ENCODE measurements around the gene ARL5A. TPM values are rescaled to one million over a fixed set of nuclear protein-coding genes. Genes with fewer than 3 reads are reported as not detected.

ARL5A gene
- total and polyA plus RNA-seq, 9 of the 15 experiments (the other 6 are each of a cell fraction or from before 2014, with no cell fraction given) = 16.3 to 117 (median 88.4) TPM

DNA sequence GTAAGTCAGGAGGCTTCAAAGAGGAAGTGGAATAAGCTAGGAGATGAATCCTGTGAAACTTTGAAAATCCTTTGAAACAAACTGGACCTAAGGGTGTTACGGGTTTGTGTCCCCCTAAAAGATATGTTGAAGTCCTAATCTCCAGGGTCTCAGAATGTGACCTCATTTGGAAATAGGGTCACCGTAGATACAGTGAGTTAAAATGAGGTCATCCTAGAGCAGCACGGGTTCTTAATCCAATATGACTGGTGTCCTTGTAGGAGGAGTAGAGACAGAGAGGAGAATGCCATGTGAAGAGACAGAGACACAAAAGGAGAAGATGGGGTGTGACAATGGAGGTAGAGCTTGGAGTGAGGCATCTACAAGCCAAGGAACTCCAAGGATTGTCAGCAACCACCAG, 67.0 kb downstream of the ARL5A start:
- peaks cover 2% of the 10 kb centered on the region for H3K9me1 ChIP-seq (ENCODE audit: control insufficient read depth, insufficient read depth, low read length)
- ATAC-seq (peak; percentile 7; the same call in 1 of the 3 replicates), DNase-seq (ENCODE audit: extremely low read depth in 1 of 4, low spot score in 3 of 4) (no peak), FAIRE-seq (no peak)
- no peak overlapping the region for H3K9ac ChIP-seq (ENCODE audit: insufficient read depth in 1 of 2, low read depth in 2 of 2, low read length in 2 of 2)
- peak overlapping the region; percentile 52; the same call in 2 of the 3 replicates for H3K27ac ChIP-seq (ENCODE audit: extremely low read depth, low read depth, low read length)
- H4K20me1 ChIP-seq (replicated peaks; ENCODE audit: control insufficient read depth, insufficient read depth, low read length) = no peaks in the 10 kb centered on the region
- ChIA-PET CTCF (ENCODE audit: low intra/inter-chr PET ratio) (no interaction called here), POLR2A (interaction anchor here (0.7 to 1.4 kb wide), 2 partner anchors 10 to 68 kb away, joined by 3 to 4 read pairs; partner anchors contain the start of gene ARL5A)
- H3K4me2 ChIP-seq (ENCODE audit: insufficient read depth, low read length) = no peak overlapping the region
- intact Hi-C loops (cut with micrococcal nuclease) (no loop called here), in situ Hi-C loops (cut with MboI) (no loop called here)
- 33% methylated on average over 3 of the region's 3 CpGs for WGBS (ENCODE audit: insufficient coverage, low coverage, missing lambda C conversion rate)
- H3K79me2 ChIP-seq (ENCODE audit: control insufficient read depth, insufficient read depth, low read length) = no peaks in the 10 kb centered on the region
- H3K4me1 ChIP-seq (replicated peaks in 1 of 2; ENCODE audit: control insufficient read depth in 2 of 2, insufficient read depth in 2 of 2, low read length in 2 of 2) = peaks cover 19 to 54% of the 10 kb centered on the region in 2 experiments
- no peaks in the 10 kb centered on the region for H3K9me3 ChIP-seq (replicated peaks; ENCODE audit: control insufficient read depth, insufficient read depth, low read depth, low read length)
- H3K4me3 ChIP-seq = no peak overlapping the region
- H3K27me3 ChIP-seq (ENCODE audit: control insufficient read depth in 2 of 2, insufficient read depth in 2 of 2, low read length in 2 of 2) = no peaks in the 10 kb centered on the region
- peak overlapping the region; percentile 70 for H2AFZ ChIP-seq (ENCODE audit: low read depth, low read length)
- no peaks in the 10 kb centered on the region; the same call in 2 of the 3 replicates for H3K36me3 ChIP-seq (ENCODE audit: control insufficient read depth, insufficient read depth, low read length)
- BruUV-seq (replicated peaks) = no TSS peak
- TF ChIP-seq, protein P1, sequence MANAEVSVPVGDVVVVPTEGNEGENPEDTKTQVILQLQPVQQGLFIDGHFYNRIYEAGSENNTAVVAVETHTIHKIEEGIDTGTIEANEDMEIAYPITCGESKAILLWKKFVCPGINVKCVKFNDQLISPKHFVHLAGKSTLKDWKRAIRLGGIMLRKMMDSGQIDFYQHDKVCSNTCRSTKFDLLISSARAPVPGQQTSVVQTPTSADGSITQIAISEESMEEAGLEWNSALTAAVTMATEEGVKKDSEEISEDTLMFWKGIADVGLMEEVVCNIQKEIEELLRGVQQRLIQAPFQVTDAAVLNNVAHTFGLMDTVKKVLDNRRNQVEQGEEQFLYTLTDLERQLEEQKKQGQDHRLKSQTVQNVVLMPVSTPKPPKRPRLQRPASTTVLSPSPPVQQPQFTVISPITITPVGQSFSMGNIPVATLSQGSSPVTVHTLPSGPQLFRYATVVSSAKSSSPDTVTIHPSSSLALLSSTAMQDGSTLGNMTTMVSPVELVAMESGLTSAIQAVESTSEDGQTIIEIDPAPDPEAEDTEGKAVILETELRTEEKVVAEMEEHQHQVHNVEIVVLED (CRISPR knock-in tag; IDR thresholded peaks at IDR 0.05) = no peak
- TF ChIP-seq DPF2 (IDR thresholded peaks at IDR 0.05) = 0 out of 2 replicates have a peak, but pooled peaks have one; percentile 29
- 0 out of 2 replicates have a peak, but pooled peaks have one; percentile 17 for TF ChIP-seq JUN (IDR thresholded peaks at IDR 0.05; ENCODE audit: borderline replicate concordance, low read depth, low read length)
- no peak for TF ChIP-seq JUN (CRISPR knock-in tag; IDR thresholded peaks at IDR 0.05; ENCODE audit: borderline replicate concordance)
- no peak for TF ChIP-seq NCOA2 (IDR thresholded peaks at IDR 0.05; ENCODE audit: partially characterized antibody in 2 of 2)
- TF ChIP-seq KAT8 (IDR thresholded peaks at IDR 0.05; ENCODE audit: low read depth) = no peak
- 0 out of 2 replicates have a peak, but pooled peaks have one; percentile 20 for TF ChIP-seq GATAD2B (IDR thresholded peaks at IDR 0.05; ENCODE audit: borderline replicate concordance)
- TF ChIP-seq NFIC (IDR thresholded peaks at IDR 0.05) = no peak
- TF ChIP-seq EHMT2 (IDR thresholded peaks at IDR 0.05) = 0 out of 2 replicates have a peak, but pooled peaks have one; percentile 8
- 0 out of 2 replicates have a peak, but pooled peaks have one; percentile 28 for TF ChIP-seq CREM (IDR thresholded peaks at IDR 0.05; ENCODE audit: low read depth)
- peak; percentile 84 for TF ChIP-seq SPI1 (IDR thresholded peaks at IDR 0.05; ENCODE audit: borderline replicate concordance, low read depth, low read length)
- TF ChIP-seq, protein P2, sequence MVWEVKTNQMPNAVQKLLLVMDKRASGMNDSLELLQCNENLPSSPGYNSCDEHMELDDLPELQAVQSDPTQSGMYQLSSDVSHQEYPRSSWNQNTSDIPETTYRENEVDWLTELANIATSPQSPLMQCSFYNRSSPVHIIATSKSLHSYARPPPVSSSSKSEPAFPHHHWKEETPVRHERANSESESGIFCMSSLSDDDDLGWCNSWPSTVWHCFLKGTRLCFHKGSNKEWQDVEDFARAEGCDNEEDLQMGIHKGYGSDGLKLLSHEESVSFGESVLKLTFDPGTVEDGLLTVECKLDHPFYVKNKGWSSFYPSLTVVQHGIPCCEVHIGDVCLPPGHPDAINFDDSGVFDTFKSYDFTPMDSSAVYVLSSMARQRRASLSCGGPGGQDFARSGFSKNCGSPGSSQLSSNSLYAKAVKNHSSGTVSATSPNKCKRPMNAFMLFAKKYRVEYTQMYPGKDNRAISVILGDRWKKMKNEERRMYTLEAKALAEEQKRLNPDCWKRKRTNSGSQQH (CRISPR knock-in tag; IDR thresholded peaks at IDR 0.05) = no peak
- TF ChIP-seq ZNF444 (CRISPR knock-in tag; IDR thresholded peaks at IDR 0.05) = no peak
- TF ChIP-seq DMBX1 (CRISPR knock-in tag; IDR thresholded peaks at IDR 0.05; ENCODE audit: borderline replicate concordance) = 0 out of 2 replicates have a peak, but pooled peaks have one; percentile 35
- TF ChIP-seq ATF7 (IDR thresholded peaks at IDR 0.05) = 0 out of 2 replicates have a peak, but pooled peaks have one; percentile 63
- TF ChIP-seq ARID4B (CRISPR knock-in tag; IDR thresholded peaks at IDR 0.05) = no peak

Data from K562 (cell line).